ENCODE results near the gene GNB4.

Gene GNB4

GRCh38 chr3:179432451-179432850, 18.8 kb downstream of the GNB4 start:
- Histone ChIP-seq H3K4me3 (ENCODE audit: low read depth, low read length) (no peak overlapping the region), H3K9me3 (no peaks in the 10 kb centered on the region), H3K27me3 (no peaks in the 10 kb centered on the region), H3K4me1 (no peaks in the 10 kb centered on the region), H3K36me3 (no peaks in the 10 kb centered on the region)
- DNase-seq = no peak
- no peak for TF ChIP-seq CTCF (IDR thresholded peaks at IDR 0.05; ENCODE audit: low read depth, low read length)

- H3K36me3 ChIP-seq = peaks cover 1% of the 10 kb centered on the region; the same call in 1 of the 2 replicates
- no peaks in the 10 kb centered on the region for H3K27me3 ChIP-seq
- TF ChIP-seq CTCF (IDR thresholded peaks at IDR 0.05; ENCODE audit: low read depth, low read length) = no peak
- H3K4me3 ChIP-seq (ENCODE audit: low read depth, low read length) = no peak overlapping the region
- H3K9me3 ChIP-seq = no peaks in the 10 kb centered on the region
- DNase-seq = no peak
- H3K4me1 ChIP-seq = no peaks in the 10 kb centered on the region
These were observed 19.2 kb downstream of the GNB4 start for GRCh38 chr3:179432021-179432420.

GRCh38 chr3:179430277-179430870, 20.9 kb downstream of the GNB4 start:
- TF ChIP-seq CTCF (IDR thresholded peaks at IDR 0.05; ENCODE audit: low read depth, low read length) = no peak
- H3K36me3 ChIP-seq = peaks cover 5% of the 10 kb centered on the region; the same call in 1 of the 2 replicates
- H3K9me3 ChIP-seq = no peaks in the 10 kb centered on the region
- no peaks in the 10 kb centered on the region for H3K4me1 ChIP-seq
- no peak overlapping the region for H3K4me3 ChIP-seq (ENCODE audit: low read depth, low read length)
- no peak for DNase-seq
- H3K27me3 ChIP-seq = no peaks in the 10 kb centered on the region

- Histone ChIP-seq H3K4me1 (no peaks in the 10 kb centered on the region), H3K27me3 (no peaks in the 10 kb centered on the region), H3K9me3 (no peaks in the 10 kb centered on the region), H3K4me3 (ENCODE audit: low read depth, low read length) (no peak overlapping the region), H3K36me3 (peaks cover 5% of the 10 kb centered on the region; the same call in 1 of the 2 replicates)
- no peak for DNase-seq
- TF ChIP-seq CTCF (IDR thresholded peaks at IDR 0.05; ENCODE audit: low read depth, low read length) = no peak
These were observed 22.3 kb downstream of the GNB4 start for GRCh38 chr3:179428876-179429548.

- TF ChIP-seq CTCF (IDR thresholded peaks at IDR 0.05; ENCODE audit: low read depth, low read length) = no peak
- Histone ChIP-seq H3K4me1 (no peaks in the 10 kb centered on the region), H3K4me3 (ENCODE audit: low read depth, low read length) (no peak overlapping the region), H3K27me3 (no peaks in the 10 kb centered on the region), H3K36me3 (peaks cover 5% of the 10 kb centered on the region; the same call in 1 of the 2 replicates), H3K9me3 (no peaks in the 10 kb centered on the region)
- DNase-seq = no peak
These were observed 26.2 kb downstream of the GNB4 start for GRCh38 chr3:179425075-179425474.

- Histone ChIP-seq H3K9me3 (no peaks in the 10 kb centered on the region), H3K36me3 (no peaks in the 10 kb centered on the region; the same call in none of the 2 replicates), H3K27me3 (no peaks in the 10 kb centered on the region), H3K4me1 (no peaks in the 10 kb centered on the region), H3K4me3 (ENCODE audit: low read depth, low read length) (no peak overlapping the region)
- peak; percentile 18 for DNase-seq
- peak; percentile 51 for TF ChIP-seq CTCF (IDR thresholded peaks at IDR 0.05; ENCODE audit: low read depth, low read length)
These were observed 29.8 kb downstream of the GNB4 start for GRCh38 chr3:179421500-179421899.
